Glutamatergic neuron (in vitro differentiated cells): Measurements from ENCODE around the gene TMEM92. TPM values are rescaled to one million over a fixed set of nuclear protein-coding genes. Genes with fewer than 3 reads are reported as not detected.
A peak's percentile ranks its signal among the peaks of the same experiment; 100 is the strongest.
"Not testable (repeated sequence)": the region's sequence is repeated elsewhere in the genome, so short reads cannot be mapped to it uniquely, and the experiment has no call there.

Experiments used
- DNase-seq: peaks from one replicate; pipeline ENCODE4 v3.0.0; 2022
- H3K27ac Mint-ChIP-seq: one replicate; pipeline ENCODE4 v1.8.0; 2020; ENCODE audit warnings: mild to moderate bottlenecking, mixed read lengths, inconsistent platforms; ENCODE audit not compliant: unreplicated experiment
- H3K27me3 Mint-ChIP-seq: one replicate; pipeline ENCODE4 v1.8.0; 2020; ENCODE audit warnings: mild to moderate bottlenecking, moderate library complexity, mixed read lengths, inconsistent platforms; ENCODE audit not compliant: unreplicated experiment
- H3K36me3 Mint-ChIP-seq: one replicate; pipeline ENCODE4 v1.8.0; 2020; ENCODE audit warnings: mild to moderate bottlenecking, mixed read lengths, inconsistent platforms; ENCODE audit not compliant: unreplicated experiment
- H3K4me1 Mint-ChIP-seq: one replicate; pipeline ENCODE4 v1.8.0; 2020; ENCODE audit warnings: mild to moderate bottlenecking, low read depth, mixed read lengths, inconsistent platforms; ENCODE audit not compliant: unreplicated experiment
- H3K4me3 Mint-ChIP-seq: one replicate; pipeline ENCODE4 v1.8.0; 2020; ENCODE audit warnings: mild to moderate bottlenecking, mixed read lengths, inconsistent platforms; ENCODE audit not compliant: unreplicated experiment
- H3K9me3 Mint-ChIP-seq: one replicate; pipeline ENCODE4 v1.8.0; 2020; ENCODE audit warnings: mild to moderate bottlenecking, moderate library complexity, mixed read lengths, inconsistent platforms; ENCODE audit not compliant: unreplicated experiment
- CTCF ChIP-seq: fragments of 200-600 bp; sonication (generic); IDR thresholded peaks from one replicate; pipeline ENCODE4 v1.5.0; 2021; ENCODE audit not compliant: partially characterized antibody, unreplicated experiment
- total RNA-seq: library from RNA; stranded (reverse); fragmentation: NEBNext Ultra II Directional; extraction: Animal tissue kit (Norgen Biotek cat#: 25700); gene quantifications from one replicate; pipeline ENCODE4 v1.2.1, GENCODE V29; 2021; ENCODE audit not compliant: unreplicated experiment

TMEM92 gene
- total RNA-seq, 1 donor from 2014 or later, result not detected

GRCh38 chr17:50285941-50286340, 11.7 kb downstream of the TMEM92 start:
- Mint-ChIP-seq H3K36me3 (peaks cover 6% of the 10 kb centered on the region), H3K9me3 (peaks cover 7% of the 10 kb centered on the region), H3K4me3 (no peak overlapping the region), H3K4me1 (peaks cover 11% of the 10 kb centered on the region), H3K27ac (no peak overlapping the region), H3K27me3 (peaks cover 15% of the 10 kb centered on the region)
- no peak for TF ChIP-seq CTCF
- no peak for DNase-seq

- not testable (repeated sequence) for H3K36me3 Mint-ChIP-seq, H3K4me3 Mint-ChIP-seq, H3K9me3 Mint-ChIP-seq, DNase-seq, H3K4me1 Mint-ChIP-seq, H3K27ac Mint-ChIP-seq
- peaks cover 15% of the 10 kb centered on the region for H3K27me3 Mint-ChIP-seq
Measured at GRCh38 chr17:50287302-50287701, 13.0 kb downstream of the TMEM92 start.

- Mint-ChIP-seq H3K4me1 (peaks cover 9% of the 10 kb centered on the region), H3K27me3 (peaks cover 14% of the 10 kb centered on the region)
Measured at GRCh38 chr17:50288306-50288705, 14.0 kb downstream of the TMEM92 start.

GRCh38 chr17:50289278-50289677, 15.0 kb downstream of the TMEM92 start:
- no peak for DNase-seq
- H3K4me3 Mint-ChIP-seq, result no peak overlapping the region
- no peak for TF ChIP-seq CTCF
- H3K4me1 Mint-ChIP-seq, result peaks cover 12% of the 10 kb centered on the region
- H3K36me3 Mint-ChIP-seq, result no peaks in the 10 kb centered on the region
- H3K27me3 Mint-ChIP-seq, result peaks cover 7% of the 10 kb centered on the region
- no peak overlapping the region for H3K27ac Mint-ChIP-seq
- peaks cover 5% of the 10 kb centered on the region for H3K9me3 Mint-ChIP-seq

More at GRCh38 chr17:50288306-50288705, 14.0 kb downstream of the TMEM92 start:
- H3K9me3 Mint-ChIP-seq, result peaks cover 5% of the 10 kb centered on the region
- peak overlapping the region; percentile 30 for H3K27ac Mint-ChIP-seq
- no peak for TF ChIP-seq CTCF
- no peak for DNase-seq
- peak overlapping the region; percentile 4 for H3K4me3 Mint-ChIP-seq
- H3K36me3 Mint-ChIP-seq, result no peaks in the 10 kb centered on the region

GRCh38 chr17:50289991-50290702, 15.9 kb downstream of the TMEM92 start:
- peaks cover 12% of the 10 kb centered on the region for H3K4me1 Mint-ChIP-seq
- TF ChIP-seq CTCF, result no peak
- DNase-seq, result no peak
- peaks cover 5% of the 10 kb centered on the region for H3K9me3 Mint-ChIP-seq
- H3K4me3 Mint-ChIP-seq, result no peak overlapping the region
- no peaks in the 10 kb centered on the region for H3K36me3 Mint-ChIP-seq
- H3K27ac Mint-ChIP-seq, result no peak overlapping the region
- H3K27me3 Mint-ChIP-seq, result peaks cover 3% of the 10 kb centered on the region
